Cardiac fibroblast (primary cell): Measurements from ENCODE around the gene ALPL.

Experiments used
- DNase-seq, 2 donors: peaks; one replicate each; pipeline versions ENCODE4 v3.0.0 to v3.0.0-alpha.2; 2010; ENCODE audit warnings: low read depth in 2 of 2
- H3K4me3 ChIP-seq, 2 donors: replicated peaks in 1 of 2; 1 replicate in 1 of 2; 2 replicates in 1 of 2; pipeline ENCODE4 v1.5.1; 2011; ENCODE audit warnings: low read depth in 2 of 2, low read length in 2 of 2, mild to moderate bottlenecking in 2 of 2, moderate library complexity in 1 of 2
- TF ChIP-seq, protein P1 (sequence below): IDR thresholded peaks from one replicate; pipeline ENCODE4 v1.5.1; 2011; ENCODE audit warnings: low read depth, mild to moderate bottlenecking, low read length, inconsistent platforms

The ALPL gene

GRCh38 chr1:21570885-21571284 is 61.7 kb downstream of the ALPL start:
- TF ChIP-seq, protein P1, sequence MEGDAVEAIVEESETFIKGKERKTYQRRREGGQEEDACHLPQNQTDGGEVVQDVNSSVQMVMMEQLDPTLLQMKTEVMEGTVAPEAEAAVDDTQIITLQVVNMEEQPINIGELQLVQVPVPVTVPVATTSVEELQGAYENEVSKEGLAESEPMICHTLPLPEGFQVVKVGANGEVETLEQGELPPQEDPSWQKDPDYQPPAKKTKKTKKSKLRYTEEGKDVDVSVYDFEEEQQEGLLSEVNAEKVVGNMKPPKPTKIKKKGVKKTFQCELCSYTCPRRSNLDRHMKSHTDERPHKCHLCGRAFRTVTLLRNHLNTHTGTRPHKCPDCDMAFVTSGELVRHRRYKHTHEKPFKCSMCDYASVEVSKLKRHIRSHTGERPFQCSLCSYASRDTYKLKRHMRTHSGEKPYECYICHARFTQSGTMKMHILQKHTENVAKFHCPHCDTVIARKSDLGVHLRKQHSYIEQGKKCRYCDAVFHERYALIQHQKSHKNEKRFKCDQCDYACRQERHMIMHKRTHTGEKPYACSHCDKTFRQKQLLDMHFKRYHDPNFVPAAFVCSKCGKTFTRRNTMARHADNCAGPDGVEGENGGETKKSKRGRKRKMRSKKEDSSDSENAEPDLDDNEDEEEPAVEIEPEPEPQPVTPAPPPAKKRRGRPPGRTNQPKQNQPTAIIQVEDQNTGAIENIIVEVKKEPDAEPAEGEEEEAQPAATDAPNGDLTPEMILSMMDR, result no peak
- no peak for DNase-seq
- no peak overlapping the region for H3K4me3 ChIP-seq

- TF ChIP-seq, protein P1, result no peak
- no peak overlapping the region for H3K4me3 ChIP-seq
- DNase-seq, result no peak
Measured at GRCh38 chr1:21572221-21572620, 63.0 kb downstream of the ALPL start.

GRCh38 chr1:21572735-21573277 is 63.6 kb downstream of the ALPL start:
- DNase-seq, result no peak
- no peak overlapping the region for H3K4me3 ChIP-seq
- TF ChIP-seq, protein P1, result no peak

DNA sequence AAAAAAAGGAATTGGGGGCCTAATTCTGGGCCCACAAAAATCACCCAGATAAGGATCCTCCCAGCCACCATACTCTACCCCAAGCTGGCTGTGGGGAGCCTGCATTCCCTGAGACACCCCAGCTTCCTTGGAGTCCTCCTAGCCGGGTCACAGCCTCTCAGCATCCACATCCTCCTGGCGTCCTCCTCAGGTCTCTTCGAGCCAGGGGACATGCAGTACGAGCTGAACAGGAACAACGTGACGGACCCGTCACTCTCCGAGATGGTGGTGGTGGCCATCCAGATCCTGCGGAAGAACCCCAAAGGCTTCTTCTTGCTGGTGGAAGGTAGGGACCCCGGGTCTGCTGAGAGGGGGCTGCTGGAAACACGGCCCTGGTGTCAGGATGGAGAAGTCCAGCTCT is 64.3 kb downstream of the ALPL start:
- DNase-seq, result no peak
- TF ChIP-seq, protein P1, result no peak
- no peak overlapping the region for H3K4me3 ChIP-seq

DNA sequence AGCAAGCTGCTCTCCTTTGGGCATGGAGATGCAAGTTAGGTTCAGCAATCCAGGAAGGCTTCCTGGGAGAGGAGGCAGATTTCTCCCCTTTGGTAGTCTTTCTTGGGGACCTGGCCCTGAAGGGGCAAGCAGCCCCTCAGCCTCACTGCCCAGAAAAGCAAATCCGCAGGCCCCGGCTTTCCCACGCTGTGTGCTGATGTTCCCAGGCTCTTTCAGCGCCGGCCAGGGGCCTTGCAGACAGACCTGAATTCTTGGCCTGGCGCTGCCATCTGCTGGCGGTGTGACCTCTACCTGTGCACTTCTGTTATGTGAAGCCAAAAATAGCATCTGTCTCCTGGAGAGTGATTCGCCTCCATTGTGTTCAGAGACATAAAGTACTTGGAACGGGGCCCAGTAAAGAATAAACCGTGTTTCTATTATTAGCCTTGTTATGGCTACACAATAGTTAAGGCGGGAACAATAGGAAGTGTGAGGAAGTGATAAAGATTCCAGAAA is 64.8 kb downstream of the ALPL start:
- no peak overlapping the region for H3K4me3 ChIP-seq
- TF ChIP-seq, protein P1, result peak; percentile 64
- DNase-seq, result peak; percentile 88 to 95

DNA sequence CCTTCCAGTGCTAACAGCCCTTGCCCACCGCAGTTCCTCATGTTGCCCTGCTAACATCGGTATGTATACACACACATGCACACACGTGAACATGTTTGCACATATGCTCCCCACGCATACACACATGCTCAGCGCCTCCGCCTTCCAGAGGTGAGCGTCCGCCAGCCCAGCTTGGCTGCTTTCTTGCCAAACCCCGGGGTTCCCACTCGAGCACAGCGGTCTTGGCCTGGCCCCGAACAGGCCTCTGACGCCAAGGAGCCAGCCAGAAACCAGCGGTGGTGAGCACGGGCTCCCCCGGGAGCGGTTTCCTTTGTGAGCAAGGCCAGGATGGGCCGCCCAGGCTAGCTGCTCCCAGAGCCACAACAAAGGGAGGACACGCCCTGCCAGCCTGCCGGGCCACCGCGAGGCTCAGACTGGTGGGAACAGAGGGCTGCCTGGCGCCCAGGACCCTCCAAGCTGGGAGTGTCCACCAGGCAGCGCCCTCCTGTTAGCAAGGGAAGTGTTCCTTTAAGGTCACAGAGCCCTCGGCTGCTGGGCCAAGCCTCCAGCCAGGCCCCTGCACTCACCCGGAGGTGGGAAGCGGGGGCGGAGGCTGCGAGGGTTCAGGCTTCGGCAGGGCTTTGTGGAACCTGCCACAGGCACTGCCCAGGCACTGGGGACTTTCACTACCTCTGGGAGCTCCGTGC is 65.4 kb downstream of the ALPL start:
- peak; percentile 79 to 87 for DNase-seq
- TF ChIP-seq, protein P1, result no peak
- H3K4me3 ChIP-seq, result no peak overlapping the region
